ENCODE results near the gene LAMB2.

LAMB2 gene

DNA sequence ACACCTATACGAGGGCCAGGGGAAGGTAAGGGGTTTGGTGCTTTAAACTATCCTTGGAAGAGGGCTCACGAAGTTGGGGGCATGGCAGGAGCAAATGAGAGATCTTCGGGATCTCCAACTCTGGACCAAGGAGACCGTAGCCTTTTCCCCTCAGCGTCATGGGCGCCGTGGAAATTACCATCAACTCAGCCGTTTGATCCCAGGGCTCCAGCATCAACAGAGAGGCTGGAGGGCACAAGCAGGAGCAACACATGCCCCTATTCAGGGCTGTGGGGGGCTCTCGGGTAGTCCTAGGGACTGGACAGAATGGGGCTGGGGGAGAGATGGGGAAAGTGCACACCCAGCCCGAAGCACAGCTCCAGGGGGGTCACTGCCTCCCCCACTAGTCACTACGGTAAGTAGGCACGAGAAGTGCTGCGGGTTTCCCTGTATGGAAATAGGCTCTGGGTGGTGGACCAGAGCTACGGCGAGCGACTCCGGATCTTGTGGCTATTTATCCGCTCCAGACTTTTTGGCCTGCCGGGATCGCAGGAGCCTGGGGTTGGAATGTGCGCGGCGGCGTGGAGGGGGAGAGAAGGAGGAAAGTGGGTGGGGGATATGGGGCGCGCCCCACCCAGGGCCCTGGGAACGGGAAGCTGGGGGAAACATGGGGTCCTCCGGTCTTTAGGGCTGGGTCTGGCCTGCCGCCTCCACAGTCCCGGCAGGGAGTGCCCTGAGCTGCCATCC lies 539 bp upstream of the LAMB2 start:
- TF ChIP-seq, protein P1, sequence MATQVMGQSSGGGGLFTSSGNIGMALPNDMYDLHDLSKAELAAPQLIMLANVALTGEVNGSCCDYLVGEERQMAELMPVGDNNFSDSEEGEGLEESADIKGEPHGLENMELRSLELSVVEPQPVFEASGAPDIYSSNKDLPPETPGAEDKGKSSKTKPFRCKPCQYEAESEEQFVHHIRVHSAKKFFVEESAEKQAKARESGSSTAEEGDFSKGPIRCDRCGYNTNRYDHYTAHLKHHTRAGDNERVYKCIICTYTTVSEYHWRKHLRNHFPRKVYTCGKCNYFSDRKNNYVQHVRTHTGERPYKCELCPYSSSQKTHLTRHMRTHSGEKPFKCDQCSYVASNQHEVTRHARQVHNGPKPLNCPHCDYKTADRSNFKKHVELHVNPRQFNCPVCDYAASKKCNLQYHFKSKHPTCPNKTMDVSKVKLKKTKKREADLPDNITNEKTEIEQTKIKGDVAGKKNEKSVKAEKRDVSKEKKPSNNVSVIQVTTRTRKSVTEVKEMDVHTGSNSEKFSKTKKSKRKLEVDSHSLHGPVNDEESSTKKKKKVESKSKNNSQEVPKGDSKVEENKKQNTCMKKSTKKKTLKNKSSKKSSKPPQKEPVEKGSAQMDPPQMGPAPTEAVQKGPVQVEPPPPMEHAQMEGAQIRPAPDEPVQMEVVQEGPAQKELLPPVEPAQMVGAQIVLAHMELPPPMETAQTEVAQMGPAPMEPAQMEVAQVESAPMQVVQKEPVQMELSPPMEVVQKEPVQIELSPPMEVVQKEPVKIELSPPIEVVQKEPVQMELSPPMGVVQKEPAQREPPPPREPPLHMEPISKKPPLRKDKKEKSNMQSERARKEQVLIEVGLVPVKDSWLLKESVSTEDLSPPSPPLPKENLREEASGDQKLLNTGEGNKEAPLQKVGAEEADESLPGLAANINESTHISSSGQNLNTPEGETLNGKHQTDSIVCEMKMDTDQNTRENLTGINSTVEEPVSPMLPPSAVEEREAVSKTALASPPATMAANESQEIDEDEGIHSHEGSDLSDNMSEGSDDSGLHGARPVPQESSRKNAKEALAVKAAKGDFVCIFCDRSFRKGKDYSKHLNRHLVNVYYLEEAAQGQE (IDR thresholded peaks at IDR 0.05; ENCODE audit: low read depth) = no peak
- TF ChIP-seq RAD21 (IDR thresholded peaks at IDR 0.05; ENCODE audit: low read depth) (no peak), NFIC (IDR thresholded peaks at IDR 0.05) (0 out of 2 replicates have a peak, but pooled peaks have one; percentile 8), CREB1 (IDR thresholded peaks at IDR 0.05; ENCODE audit: low read depth) (no peak), TEAD4 (IDR thresholded peaks at IDR 0.05) (peak; percentile 91), ZBTB7A (IDR thresholded peaks at IDR 0.05; ENCODE audit: low read depth) (peak; percentile 86), TCF12 (IDR thresholded peaks at IDR 0.05; ENCODE audit: low read depth) (peak; percentile 56; the same call in 1 of the 2 replicates), EGR1 (IDR thresholded peaks at IDR 0.05) (peak; percentile 5; the same call in 1 of the 2 replicates), TAF1 (IDR thresholded peaks at IDR 0.05; ENCODE audit: low read depth) (peak; percentile 53; the same call in 1 of the 2 replicates), YY1 (IDR thresholded peaks at IDR 0.05; ENCODE audit: low read depth) (peak; percentile 57), FOXM1 (IDR thresholded peaks at IDR 0.05; ENCODE audit: borderline replicate concordance, low read depth) (peak; percentile 14; the same call in 1 of the 2 replicates), EP300 (IDR thresholded peaks at IDR 0.05; ENCODE audit: borderline replicate concordance) (0 out of 2 replicates have a peak, but pooled peaks have one; percentile 27)
- TF ChIP-seq, protein P2, sequence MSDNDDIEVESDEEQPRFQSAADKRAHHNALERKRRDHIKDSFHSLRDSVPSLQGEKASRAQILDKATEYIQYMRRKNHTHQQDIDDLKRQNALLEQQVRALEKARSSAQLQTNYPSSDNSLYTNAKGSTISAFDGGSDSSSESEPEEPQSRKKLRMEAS (IDR thresholded peaks at IDR 0.05) = peak; percentile 76

DNA sequence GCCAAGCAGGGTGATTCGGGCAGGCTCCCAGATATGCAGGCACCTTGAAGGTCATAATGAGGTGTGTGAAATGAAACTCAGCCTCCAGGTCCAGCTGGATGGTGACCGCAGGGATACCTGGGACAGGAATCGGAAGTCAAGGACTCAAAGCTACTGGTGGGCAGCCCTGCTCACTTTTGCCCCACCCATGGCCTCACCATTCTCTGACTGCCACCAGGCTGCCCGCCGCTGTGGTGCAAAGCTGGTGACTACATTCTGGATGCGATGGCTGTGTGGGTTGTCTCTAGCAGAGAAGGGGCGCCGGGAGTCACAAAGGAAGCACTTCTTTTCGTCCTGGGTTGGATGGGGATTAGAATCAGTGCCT lies 795 bp downstream of the LAMB2 start:
- no peak for TF ChIP-seq CREB1 (IDR thresholded peaks at IDR 0.05; ENCODE audit: low read depth)
- TF ChIP-seq NFIC (IDR thresholded peaks at IDR 0.05) = no peak

DNA sequence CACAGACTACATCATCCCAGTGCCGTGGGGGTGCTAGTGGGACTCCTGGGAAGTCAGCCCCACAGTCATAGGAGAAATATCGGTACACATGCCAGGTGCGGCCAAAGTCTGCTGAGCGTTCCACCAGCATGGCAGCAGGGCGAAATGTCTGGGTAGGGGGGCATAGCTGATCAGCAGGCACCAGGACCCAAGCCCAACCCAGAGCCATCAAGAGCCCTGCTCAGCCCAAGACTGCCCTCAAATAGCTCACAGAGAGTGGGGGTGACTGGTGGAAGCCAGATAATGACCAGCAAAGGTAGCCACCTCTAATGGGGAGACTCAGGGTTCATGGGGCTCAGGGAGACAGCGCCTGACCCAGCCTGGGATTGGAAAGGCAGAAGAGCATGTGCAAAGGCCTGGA lies 1.3 kb downstream of the LAMB2 start:
- no peak for TF ChIP-seq CEBPB (IDR thresholded peaks at IDR 0.05)
- no peak for TF ChIP-seq TAF1 (IDR thresholded peaks at IDR 0.05; ENCODE audit: low read depth)
- TF ChIP-seq, protein P3, sequence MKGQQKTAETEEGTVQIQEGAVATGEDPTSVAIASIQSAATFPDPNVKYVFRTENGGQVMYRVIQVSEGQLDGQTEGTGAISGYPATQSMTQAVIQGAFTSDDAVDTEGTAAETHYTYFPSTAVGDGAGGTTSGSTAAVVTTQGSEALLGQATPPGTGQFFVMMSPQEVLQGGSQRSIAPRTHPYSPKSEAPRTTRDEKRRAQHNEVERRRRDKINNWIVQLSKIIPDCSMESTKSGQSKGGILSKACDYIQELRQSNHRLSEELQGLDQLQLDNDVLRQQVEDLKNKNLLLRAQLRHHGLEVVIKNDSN (IDR thresholded peaks at IDR 0.05) = no peak

DNA sequence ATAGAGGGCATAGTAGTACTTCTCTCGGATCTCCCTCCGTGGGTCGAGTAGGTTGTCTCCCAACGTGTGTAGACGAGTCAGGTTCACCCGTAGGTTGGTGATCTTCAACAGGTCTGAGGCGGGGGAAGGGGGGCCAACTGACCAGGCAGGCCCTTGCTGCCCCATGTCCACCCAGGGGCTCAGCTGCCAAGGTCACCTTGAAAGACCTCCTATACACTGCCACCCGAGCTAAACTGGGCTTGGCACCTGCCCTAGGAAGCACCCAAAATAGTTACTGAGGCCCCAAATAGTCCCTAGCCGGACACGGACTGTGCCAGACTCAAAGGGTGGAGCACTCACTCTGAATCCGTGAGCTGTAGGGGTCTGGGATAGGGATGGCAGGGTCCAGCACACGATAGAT lies 1.8 kb downstream of the LAMB2 start:
- TF ChIP-seq CEBPB (IDR thresholded peaks at IDR 0.05) = no peak
- TF ChIP-seq CREB1 (IDR thresholded peaks at IDR 0.05; ENCODE audit: low read depth) = no peak
- no peak for TF ChIP-seq TCF12 (IDR thresholded peaks at IDR 0.05; ENCODE audit: low read depth)
- TF ChIP-seq, protein P3 (IDR thresholded peaks at IDR 0.05) = no peak
- TF ChIP-seq ZBTB7A (IDR thresholded peaks at IDR 0.05; ENCODE audit: low read depth) = no peak
- no peak for TF ChIP-seq EP300 (IDR thresholded peaks at IDR 0.05; ENCODE audit: borderline replicate concordance)
- TF ChIP-seq NFIC (IDR thresholded peaks at IDR 0.05) = no peak
- TF ChIP-seq, protein P1 (IDR thresholded peaks at IDR 0.05; ENCODE audit: low read depth) = no peak
- no peak for TF ChIP-seq TAF1 (IDR thresholded peaks at IDR 0.05; ENCODE audit: low read depth)
- TF ChIP-seq, protein P2 (IDR thresholded peaks at IDR 0.05) = no peak
- TF ChIP-seq YY1 (IDR thresholded peaks at IDR 0.05; ENCODE audit: low read depth) = no peak
- TF ChIP-seq EGR1 (IDR thresholded peaks at IDR 0.05) = no peak
- no peak for TF ChIP-seq TEAD4 (IDR thresholded peaks at IDR 0.05)
- no peak for TF ChIP-seq FOXM1 (IDR thresholded peaks at IDR 0.05; ENCODE audit: borderline replicate concordance, low read depth)
- no peak for TF ChIP-seq RAD21 (IDR thresholded peaks at IDR 0.05; ENCODE audit: low read depth)

DNA sequence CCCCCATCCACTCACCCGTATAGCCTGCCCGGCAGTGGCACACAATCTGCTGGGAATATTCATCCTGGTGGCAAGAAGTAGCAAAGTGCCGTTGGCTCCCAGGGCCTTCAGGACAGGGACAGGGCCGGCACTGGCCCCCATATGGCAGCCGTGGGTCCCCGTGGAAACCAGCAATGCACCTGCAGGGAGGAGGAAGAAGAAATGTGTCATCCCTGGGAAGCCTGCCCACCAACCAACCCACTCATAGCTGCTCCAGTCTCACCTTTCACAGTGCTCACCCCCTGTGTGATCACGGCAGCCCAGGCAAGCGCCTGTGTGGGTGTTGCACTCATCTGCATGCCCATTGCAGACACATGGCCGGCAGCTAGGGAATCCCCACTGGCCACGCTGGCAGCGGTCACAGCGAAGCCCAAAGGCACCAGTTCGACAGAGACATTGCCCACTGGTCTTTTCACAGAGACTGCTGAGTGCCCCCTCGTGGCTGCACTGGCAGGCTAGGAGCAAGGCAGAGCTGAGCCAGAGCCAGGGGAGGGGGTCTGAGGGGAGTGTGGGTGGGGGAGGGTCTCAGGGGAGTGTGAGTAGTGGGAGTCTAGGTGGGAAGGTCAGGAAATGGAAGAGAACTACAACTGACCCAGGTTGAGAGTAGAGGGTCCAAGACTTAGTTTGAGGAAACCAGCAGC lies 7.7 kb downstream of the LAMB2 start:
- no peak for TF ChIP-seq TCF12 (IDR thresholded peaks at IDR 0.05; ENCODE audit: low read depth)
- TF ChIP-seq ZBTB7A (IDR thresholded peaks at IDR 0.05; ENCODE audit: low read depth) = no peak
- TF ChIP-seq, protein P1 (IDR thresholded peaks at IDR 0.05; ENCODE audit: low read depth) = no peak
- TF ChIP-seq EGR1 (IDR thresholded peaks at IDR 0.05) = no peak
- TF ChIP-seq, protein P2 (IDR thresholded peaks at IDR 0.05) = no peak
- no peak for TF ChIP-seq RAD21 (IDR thresholded peaks at IDR 0.05; ENCODE audit: low read depth)
- TF ChIP-seq, protein P3 (IDR thresholded peaks at IDR 0.05) = no peak
- no peak for TF ChIP-seq YY1 (IDR thresholded peaks at IDR 0.05; ENCODE audit: low read depth)
- TF ChIP-seq CREB1 (IDR thresholded peaks at IDR 0.05; ENCODE audit: low read depth) = no peak
- TF ChIP-seq EP300 (IDR thresholded peaks at IDR 0.05; ENCODE audit: borderline replicate concordance) = no peak
- TF ChIP-seq NFIC (IDR thresholded peaks at IDR 0.05) = no peak
- TF ChIP-seq FOXM1 (IDR thresholded peaks at IDR 0.05; ENCODE audit: borderline replicate concordance, low read depth) = no peak
- TF ChIP-seq TAF1 (IDR thresholded peaks at IDR 0.05; ENCODE audit: low read depth) = no peak
- TF ChIP-seq TEAD4 (IDR thresholded peaks at IDR 0.05) = no peak
- TF ChIP-seq CEBPB (IDR thresholded peaks at IDR 0.05) = no peak

All from Ishikawa (cell line).